Measurements from ENCODE around the gene REXO1.

DNA sequence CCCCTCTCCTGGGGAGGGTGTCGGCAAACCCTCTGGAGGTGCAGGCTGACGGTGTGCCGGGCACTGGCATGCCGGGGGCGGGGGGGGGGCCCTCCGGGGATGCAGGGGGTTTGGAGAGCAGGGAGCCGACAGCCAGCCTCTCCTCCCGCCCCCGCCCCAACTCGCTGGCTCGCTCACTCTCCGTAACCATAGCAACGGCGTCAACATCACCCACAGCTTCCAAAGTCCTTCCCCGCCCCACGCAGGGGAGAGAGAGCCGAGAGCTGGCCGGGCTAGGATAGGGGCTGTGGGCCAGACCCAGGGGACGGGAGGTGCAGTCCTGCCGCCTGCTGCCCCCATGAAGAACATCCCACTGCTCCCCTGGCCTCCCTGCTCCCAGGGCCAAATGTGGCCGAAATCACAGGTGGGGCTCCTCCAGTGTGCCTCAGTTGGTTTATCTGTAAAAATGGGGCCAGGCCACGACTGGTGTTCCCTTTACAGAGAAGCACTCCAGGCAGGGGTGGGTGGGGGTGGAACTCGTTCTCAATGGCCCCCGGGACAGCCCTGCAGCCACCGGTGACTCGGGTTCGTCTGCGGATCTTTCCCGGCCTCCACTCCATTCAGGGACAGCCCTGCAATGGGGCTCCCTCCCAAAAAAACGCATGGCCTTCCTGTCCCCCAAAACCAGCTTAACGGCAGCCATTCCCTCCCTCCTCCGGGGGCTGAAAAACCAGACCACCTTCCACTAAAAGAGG is 11.9 kb upstream of the REXO1 start:
- TF ChIP-seq, protein P1, sequence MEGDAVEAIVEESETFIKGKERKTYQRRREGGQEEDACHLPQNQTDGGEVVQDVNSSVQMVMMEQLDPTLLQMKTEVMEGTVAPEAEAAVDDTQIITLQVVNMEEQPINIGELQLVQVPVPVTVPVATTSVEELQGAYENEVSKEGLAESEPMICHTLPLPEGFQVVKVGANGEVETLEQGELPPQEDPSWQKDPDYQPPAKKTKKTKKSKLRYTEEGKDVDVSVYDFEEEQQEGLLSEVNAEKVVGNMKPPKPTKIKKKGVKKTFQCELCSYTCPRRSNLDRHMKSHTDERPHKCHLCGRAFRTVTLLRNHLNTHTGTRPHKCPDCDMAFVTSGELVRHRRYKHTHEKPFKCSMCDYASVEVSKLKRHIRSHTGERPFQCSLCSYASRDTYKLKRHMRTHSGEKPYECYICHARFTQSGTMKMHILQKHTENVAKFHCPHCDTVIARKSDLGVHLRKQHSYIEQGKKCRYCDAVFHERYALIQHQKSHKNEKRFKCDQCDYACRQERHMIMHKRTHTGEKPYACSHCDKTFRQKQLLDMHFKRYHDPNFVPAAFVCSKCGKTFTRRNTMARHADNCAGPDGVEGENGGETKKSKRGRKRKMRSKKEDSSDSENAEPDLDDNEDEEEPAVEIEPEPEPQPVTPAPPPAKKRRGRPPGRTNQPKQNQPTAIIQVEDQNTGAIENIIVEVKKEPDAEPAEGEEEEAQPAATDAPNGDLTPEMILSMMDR (tag by site-specific recombination; IDR thresholded peaks at IDR 0.05) = no peak
- TF ChIP-seq YY1 (tag by site-specific recombination; IDR thresholded peaks at IDR 0.05) (no peak), ZNF169 (tag by site-specific recombination; IDR thresholded peaks at IDR 0.05) (no peak), SCRT1 (tag by site-specific recombination; IDR thresholded peaks at IDR 0.05; ENCODE audit: borderline replicate concordance) (no peak), ZNF560 (tag by site-specific recombination; IDR thresholded peaks at IDR 0.05; ENCODE audit: borderline replicate concordance) (no peak), RBAK (tag by site-specific recombination; IDR thresholded peaks at IDR 0.05) (no peak), ZNF530 (tag by site-specific recombination; IDR thresholded peaks at IDR 0.05; ENCODE audit: low read depth) (no peak), ZNF146 (tag by site-specific recombination; IDR thresholded peaks at IDR 0.05) (no peak), ZNF433 (tag by site-specific recombination; IDR thresholded peaks at IDR 0.05; ENCODE audit: low read depth) (no peak)
- TF ChIP-seq, protein P2, sequence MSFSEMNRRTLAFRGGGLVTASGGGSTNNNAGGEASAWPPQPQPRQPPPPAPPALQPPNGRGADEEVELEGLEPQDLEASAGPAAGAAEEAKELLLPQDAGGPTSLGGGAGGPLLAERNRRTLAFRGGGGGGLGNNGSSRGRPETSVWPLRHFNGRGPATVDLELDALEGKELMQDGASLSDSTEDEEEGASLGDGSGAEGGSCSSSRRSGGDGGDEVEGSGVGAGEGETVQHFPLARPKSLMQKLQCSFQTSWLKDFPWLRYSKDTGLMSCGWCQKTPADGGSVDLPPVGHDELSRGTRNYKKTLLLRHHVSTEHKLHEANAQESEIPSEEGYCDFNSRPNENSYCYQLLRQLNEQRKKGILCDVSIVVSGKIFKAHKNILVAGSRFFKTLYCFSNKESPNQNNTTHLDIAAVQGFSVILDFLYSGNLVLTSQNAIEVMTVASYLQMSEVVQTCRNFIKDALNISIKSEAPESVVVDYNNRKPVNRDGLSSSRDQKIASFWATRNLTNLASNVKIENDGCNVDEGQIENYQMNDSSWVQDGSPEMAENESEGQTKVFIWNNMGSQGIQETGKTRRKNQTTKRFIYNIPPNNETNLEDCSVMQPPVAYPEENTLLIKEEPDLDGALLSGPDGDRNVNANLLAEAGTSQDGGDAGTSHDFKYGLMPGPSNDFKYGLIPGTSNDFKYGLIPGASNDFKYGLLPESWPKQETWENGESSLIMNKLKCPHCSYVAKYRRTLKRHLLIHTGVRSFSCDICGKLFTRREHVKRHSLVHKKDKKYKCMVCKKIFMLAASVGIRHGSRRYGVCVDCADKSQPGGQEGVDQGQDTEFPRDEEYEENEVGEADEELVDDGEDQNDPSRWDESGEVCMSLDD (tag by site-specific recombination; IDR thresholded peaks at IDR 0.05) = no peak
- TF ChIP-seq, protein P3, sequence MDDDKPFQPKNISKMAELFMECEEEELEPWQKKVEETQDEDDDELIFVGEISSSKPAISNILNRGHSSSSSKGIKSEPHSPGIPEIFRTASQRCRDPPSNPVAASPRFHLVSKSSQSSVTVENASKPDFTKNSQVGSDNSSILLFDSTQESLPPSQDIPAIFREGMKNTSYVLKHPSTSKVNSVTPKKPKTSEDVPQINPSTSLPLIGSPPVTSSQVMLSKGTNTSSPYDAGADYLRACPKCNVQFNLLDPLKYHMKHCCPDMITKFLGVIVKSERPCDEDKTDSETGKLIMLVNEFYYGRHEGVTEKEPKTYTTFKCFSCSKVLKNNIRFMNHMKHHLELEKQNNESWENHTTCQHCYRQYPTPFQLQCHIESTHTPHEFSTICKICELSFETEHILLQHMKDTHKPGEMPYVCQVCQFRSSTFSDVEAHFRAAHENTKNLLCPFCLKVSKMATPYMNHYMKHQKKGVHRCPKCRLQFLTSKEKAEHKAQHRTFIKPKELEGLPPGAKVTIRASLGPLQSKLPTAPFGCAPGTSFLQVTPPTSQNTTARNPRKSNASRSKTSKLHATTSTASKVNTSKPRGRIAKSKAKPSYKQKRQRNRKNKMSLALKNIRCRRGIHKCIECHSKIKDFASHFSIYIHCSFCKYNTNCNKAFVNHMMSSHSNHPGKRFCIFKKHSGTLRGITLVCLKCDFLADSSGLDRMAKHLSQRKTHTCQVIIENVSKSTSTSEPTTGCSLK (tag by site-specific recombination; IDR thresholded peaks at IDR 0.05) = no peak
- TF ChIP-seq, protein P4, sequence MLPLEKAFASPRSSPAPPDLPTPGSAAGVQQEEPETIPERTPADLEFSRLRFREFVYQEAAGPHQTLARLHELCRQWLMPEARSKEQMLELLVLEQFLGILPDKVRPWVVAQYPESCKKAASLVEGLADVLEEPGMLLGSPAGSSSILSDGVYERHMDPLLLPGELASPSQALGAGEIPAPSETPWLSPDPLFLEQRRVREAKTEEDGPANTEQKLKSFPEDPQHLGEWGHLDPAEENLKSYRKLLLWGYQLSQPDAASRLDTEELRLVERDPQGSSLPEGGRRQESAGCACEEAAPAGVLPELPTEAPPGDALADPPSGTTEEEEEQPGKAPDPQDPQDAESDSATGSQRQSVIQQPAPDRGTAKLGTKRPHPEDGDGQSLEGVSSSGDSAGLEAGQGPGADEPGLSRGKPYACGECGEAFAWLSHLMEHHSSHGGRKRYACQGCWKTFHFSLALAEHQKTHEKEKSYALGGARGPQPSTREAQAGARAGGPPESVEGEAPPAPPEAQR (tag by site-specific recombination; IDR thresholded peaks at IDR 0.05) = no peak

Data from HEK293 (cell line).